Kidney (tissue), 14 donors: ENCODE results near the gene SLC29A4. TPM values are rescaled to one million over a fixed set of nuclear protein-coding genes. Genes with fewer than 3 reads are reported as not detected.
A peak's percentile ranks its signal among the peaks of the same experiment; 100 is the strongest.

Experiments
- DNase-seq, 5 donors: peaks; one replicate each; pipeline ENCODE4 v3.0.0-alpha.2; 2013 to 2020
- FAIRE-seq: peaks from 2 replicates; lab custom pipeline; 2012; peaks lifted over from hg19 to GRCh38; lab: Jason Lieb, UNC
- H3K27ac ChIP-seq, 2 donors: one replicate each; pipeline ENCODE4 v1.7.0; 2013; ENCODE audit warnings: low read depth in 2 of 2, low read length in 2 of 2, inconsistent platforms in 1 of 2
- H3K27me3 ChIP-seq: one replicate; pipeline ENCODE4 v1.7.1; 2013; ENCODE audit warnings: low read length, inconsistent platforms; ENCODE audit not compliant: control insufficient read depth, insufficient read depth
- H3K36me3 ChIP-seq, 3 donors: one replicate each; pipeline versions ENCODE4 v1.7.0 to v1.7.1; 2013; ENCODE audit warnings: low read length in 3 of 3, control low read depth in 1 of 3, inconsistent platforms in 1 of 3; ENCODE audit not compliant: insufficient read depth in 3 of 3, control insufficient read depth in 2 of 3
- H3K4me1 ChIP-seq, 3 donors: one replicate each; pipeline versions ENCODE4 v1.7.0 to v1.7.1; 2013; ENCODE audit warnings: low read length in 3 of 3, inconsistent platforms in 1 of 3, low read depth in 1 of 3; ENCODE audit not compliant: control insufficient read depth in 2 of 3, insufficient read depth in 2 of 3
- H3K4me3 ChIP-seq, 3 donors: one replicate each; pipeline versions ENCODE4 v1.7.0 to v1.8.1; 2013; ENCODE audit warnings: low read length in 3 of 3, control low read depth in 1 of 3, inconsistent platforms in 1 of 3
- H3K9ac ChIP-seq, 3 donors: one replicate each; pipeline versions ENCODE4 v1.7.0 to v1.7.1; 2013; ENCODE audit warnings: low read length in 3 of 3, control low read depth in 1 of 3, inconsistent platforms in 1 of 3
- H3K9me3 ChIP-seq, 3 donors: one replicate each; pipeline versions ENCODE4 v1.7.0 to v1.7.1; 2013; ENCODE audit warnings: low read length in 3 of 3, control low read depth in 1 of 3, inconsistent platforms in 1 of 3; ENCODE audit not compliant: control insufficient read depth in 2 of 3, insufficient read depth in 1 of 3
- intact Hi-C: fragments of 100-400 bp; cut with DNase I; formaldehyde crosslinking; loops from one replicate; pipeline ENCODE4 v1.11.1; 2022
- polyA plus RNA-seq: library from polyadenylated mRNA; stranded (reverse); fragments of 350-450 nt; fragmentation: Illumina TruSeq; extraction: RNeasy Lipid Tissue Mini Kit (QIAGEN cat#74804); gene quantifications from one replicate; pipeline ENCODE4 v1.2.3, GENCODE V29; 2014; ENCODE audit warnings: low read depth, low replicate concordance; ENCODE audit not compliant: insufficient read depth
- total RNA-seq: library from RNA; stranded (reverse); fragmentation: NEBNext Ultra II Directional; extraction: Animal tissue kit (Norgen Biotek cat#: 25700); gene quantifications from one replicate; pipeline ENCODE4 v1.2.1, GENCODE V29; 2021
- TF ChIP-seq, protein P1 (sequence below): IDR thresholded peaks from 3 replicates; pipeline ENCODE4 v1.5.1; 2012; ENCODE audit warnings: mild to moderate bottlenecking, moderate library complexity, borderline replicate concordance; ENCODE audit not compliant: insufficient read depth; ENCODE audit errors: extremely low read depth
- donor health status: control.
- donor health status: control.
- donor health status: control.
- donor health status: control.
- donor health status: control.
- donor health status: DM: yes; HTN: yes; CAD: no.
- donor health status: Normal renal cell carcinoma (clear cell type).

Gene SLC29A4
- total and polyA plus RNA-seq, 2 donors from 2014 or later, result 3.4 to 6.8 TPM

DNA sequence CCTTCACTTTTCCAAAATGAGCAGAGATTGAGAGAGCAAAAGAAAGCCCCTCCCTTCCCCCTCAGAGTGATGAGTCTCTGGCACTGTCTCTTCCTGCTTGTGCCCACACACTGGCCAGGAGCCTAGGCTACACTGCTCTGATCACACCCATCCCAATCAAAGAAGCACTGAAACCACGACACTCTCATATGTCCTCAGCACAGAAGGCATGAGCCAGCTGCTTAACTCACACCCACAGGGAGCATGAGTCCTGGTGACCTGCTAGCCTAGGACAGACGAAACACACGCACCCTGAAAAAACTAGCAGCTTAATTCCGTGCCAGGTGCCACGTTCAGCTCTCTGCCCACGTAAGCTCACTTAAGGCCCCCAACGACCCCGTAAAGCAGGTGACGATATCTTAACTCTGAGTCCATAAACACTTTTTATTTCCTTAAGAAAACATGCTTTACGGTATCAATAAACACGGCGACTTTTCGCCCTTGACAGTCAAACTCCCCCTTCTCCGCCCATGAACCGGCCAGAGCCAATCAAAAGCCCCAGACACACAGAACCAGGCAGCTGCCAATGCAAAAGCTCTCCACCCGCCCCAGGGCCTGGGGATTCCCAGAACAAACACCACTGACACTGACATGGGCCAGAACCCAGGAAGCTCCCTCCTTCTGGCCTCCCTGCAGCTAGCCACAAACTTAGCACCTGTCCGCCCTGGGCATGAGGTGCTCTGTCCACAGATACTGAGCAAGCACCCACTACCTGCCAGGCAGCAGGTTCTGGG, 71.9 kb downstream of the SLC29A4 start:
- Histone ChIP-seq H3K27me3 (no peaks in the 10 kb centered on the region), H3K9me3 (no peaks in the 10 kb centered on the region), H3K4me1 (peaks cover 0 to 12% (median 0%) of the 10 kb centered on the region in 3 donors), H3K36me3 (peaks cover 4 to 64% (median 12%) of the 10 kb centered on the region in 3 donors), H3K9ac (peak overlapping the region in 1 of 3 donors; percentile 35), H3K27ac (peak overlapping the region in 1 of 2 donors; percentile 38), H3K4me3 (peak overlapping the region in 1 of 3 donors; percentile 15)
- DNase-seq (peak in 2 of 5 donors; percentile 20 to 84), FAIRE-seq (no peak)
- TF ChIP-seq, protein P1, sequence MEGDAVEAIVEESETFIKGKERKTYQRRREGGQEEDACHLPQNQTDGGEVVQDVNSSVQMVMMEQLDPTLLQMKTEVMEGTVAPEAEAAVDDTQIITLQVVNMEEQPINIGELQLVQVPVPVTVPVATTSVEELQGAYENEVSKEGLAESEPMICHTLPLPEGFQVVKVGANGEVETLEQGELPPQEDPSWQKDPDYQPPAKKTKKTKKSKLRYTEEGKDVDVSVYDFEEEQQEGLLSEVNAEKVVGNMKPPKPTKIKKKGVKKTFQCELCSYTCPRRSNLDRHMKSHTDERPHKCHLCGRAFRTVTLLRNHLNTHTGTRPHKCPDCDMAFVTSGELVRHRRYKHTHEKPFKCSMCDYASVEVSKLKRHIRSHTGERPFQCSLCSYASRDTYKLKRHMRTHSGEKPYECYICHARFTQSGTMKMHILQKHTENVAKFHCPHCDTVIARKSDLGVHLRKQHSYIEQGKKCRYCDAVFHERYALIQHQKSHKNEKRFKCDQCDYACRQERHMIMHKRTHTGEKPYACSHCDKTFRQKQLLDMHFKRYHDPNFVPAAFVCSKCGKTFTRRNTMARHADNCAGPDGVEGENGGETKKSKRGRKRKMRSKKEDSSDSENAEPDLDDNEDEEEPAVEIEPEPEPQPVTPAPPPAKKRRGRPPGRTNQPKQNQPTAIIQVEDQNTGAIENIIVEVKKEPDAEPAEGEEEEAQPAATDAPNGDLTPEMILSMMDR, result no peak
- intact Hi-C loops, result no loop called here

Other genes with a start within 250 kb of the SLC29A4 start
- gene RBAK, start 237.1 kb upstream of the SLC29A4 start, total RNA-seq, result 14.1 TPM
- gene RBAK, start 237.1 kb upstream of the SLC29A4 start, polyA plus RNA-seq, result 3.2 TPM
- 56.1 TPM for gene WIPI2, start 92.7 kb upstream of the SLC29A4 start, total RNA-seq
- gene WIPI2, start 92.7 kb upstream of the SLC29A4 start, polyA plus RNA-seq, result 48.1 TPM
- gene TNRC18, start 140.9 kb downstream of the SLC29A4 start, total RNA-seq, result 125 TPM
- 12.5 TPM for gene TNRC18, start 140.9 kb downstream of the SLC29A4 start, polyA plus RNA-seq
- gene FBXL18, start 230.9 kb downstream of the SLC29A4 start, total RNA-seq, result 11.6 TPM
- gene FBXL18, start 230.9 kb downstream of the SLC29A4 start, polyA plus RNA-seq, result 1.4 TPM
- 3,873 TPM for gene ACTB, start 247.7 kb downstream of the SLC29A4 start, total RNA-seq
- 2,804 TPM for gene ACTB, start 247.7 kb downstream of the SLC29A4 start, polyA plus RNA-seq